ELF-1 (cell line): ENCODE results near the gene GPC6.

ENCODE experiments used
- DNase-seq: peaks from one replicate; pipeline ENCODE4 v3.0.0-alpha.2; 2016; ENCODE audit warnings: low read depth, low spot score

The GPC6 gene

GRCh38 chr13:93771782-93772181, 545.2 kb downstream of the GPC6 start:
- DNase-seq, result no peak

DNA sequence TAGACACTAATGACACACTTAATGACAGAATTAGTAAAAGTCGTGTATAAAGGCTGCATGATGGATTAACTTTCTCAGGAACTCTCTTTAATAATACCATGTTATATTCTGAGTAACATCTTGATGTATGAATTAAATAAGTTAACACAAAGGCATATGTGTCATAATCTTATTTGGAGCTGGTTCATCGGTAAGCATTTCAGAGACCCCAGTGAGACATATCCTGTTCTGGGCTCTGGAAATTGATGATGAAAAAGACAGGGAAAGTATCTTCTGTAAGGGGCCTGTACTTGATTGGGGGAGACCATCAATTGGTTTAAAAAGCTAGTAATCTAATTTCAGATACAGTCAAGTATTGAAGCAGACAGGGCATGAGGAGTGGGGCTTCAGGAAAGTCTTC, 547.9 kb downstream of the GPC6 start:
- no peak for DNase-seq

DNA sequence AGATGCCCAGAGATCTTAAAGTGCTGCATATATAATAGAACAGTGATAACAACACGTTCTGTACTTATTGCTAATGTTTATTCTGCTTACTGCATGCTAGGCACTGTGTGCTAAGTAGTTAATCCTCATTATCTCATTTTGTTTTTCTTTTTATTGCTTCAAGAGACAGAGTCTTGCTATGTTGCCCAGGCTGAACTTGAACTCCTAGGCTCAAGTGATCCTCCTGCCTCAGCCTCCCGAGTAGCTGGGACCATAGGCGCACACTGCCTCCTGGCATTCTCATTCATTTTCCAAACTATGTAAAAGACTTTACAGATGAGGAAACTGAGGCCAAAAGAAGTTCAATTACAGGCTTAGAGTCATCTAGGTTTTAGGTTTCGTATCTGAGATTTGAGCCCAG, 548.4 kb downstream of the GPC6 start:
- DNase-seq, result no peak

DNA sequence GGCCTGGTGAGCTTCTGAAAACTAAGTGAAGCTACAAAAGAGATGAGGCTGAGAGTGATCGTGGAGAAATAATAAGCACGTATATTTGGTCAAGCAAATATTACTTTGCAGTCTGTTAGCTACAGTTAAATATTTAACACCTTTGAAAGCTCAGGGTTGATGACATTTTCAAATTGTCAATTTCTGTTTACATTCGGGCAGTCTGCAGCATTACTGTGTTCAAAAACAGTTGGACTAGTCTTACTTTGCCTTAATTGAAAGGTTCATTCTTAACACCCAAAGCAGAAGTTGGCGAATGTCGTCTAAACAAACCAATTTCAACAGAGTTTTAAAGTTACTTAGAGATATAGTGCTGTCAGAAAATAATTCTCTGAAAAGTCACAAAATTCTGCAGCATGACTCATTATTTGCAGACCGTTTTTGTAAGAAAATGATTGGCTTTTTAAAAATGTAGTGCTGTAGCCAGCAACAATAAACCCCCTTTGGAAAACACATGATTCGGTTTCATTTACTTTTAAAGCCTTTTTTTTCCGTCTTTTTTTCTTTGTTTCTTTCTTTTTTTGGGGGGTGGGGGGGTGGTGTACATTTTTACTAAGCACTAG, 549.0 kb downstream of the GPC6 start:
- no peak for DNase-seq

DNA sequence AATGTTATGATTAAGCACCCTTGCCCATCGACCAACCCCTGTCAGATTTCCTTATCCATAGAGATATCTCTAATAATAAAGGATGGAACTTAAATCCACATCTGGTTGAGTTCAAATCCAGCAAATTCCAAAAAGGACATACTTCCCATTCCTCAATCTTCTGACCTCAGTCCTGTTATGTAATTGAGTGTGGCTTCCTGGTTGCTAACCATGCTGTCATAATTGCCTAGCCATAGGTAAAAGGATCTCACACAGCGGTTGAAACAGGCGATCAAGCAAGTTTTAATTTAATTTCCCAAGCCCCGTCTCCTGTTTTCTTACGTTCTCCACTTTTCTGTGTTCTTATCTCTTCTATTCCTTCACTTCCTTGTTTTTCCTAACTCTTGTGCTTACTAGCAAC, 550.3 kb downstream of the GPC6 start:
- no peak for DNase-seq

DNA sequence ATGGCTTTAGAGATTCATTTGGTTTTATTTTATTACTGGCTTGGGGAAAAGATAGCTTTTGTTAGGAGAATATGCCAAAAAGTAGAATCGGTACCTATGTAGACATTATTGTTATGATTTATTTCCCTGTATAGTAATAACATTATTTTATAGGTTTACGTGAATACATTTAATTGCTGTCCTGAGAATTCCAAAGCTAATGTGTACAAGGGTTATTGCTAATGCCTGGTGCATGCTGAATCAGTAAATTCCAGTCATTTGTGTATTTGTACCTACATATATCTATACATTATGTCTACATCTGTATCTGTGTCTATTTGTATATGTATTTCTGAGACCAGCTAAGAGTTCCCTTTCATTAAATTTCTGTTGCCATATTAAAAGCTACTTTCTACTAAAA, 550.9 kb downstream of the GPC6 start:
- no peak for DNase-seq

GRCh38 chr13:93778548-93778947, 551.9 kb downstream of the GPC6 start:
- no peak for DNase-seq

DNA sequence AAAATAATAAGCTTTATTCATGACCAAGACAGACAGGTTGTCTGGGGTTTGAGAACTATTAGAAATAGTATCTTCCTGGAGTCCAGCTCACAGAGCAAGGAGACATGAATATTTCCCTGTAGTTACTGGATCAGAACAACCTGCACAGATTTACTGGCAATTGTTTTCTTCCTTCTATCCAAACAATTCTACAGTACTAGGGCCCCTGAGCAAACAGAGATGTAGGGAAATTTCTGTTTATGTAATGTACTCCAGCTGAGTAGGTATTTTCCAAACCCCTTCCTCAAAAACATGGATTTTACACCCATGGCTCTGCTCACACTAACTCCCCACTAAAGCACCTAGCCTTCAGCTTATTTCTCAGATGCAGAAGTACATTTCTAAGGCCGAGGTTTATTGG, 557.6 kb downstream of the GPC6 start:
- no peak for DNase-seq

DNA sequence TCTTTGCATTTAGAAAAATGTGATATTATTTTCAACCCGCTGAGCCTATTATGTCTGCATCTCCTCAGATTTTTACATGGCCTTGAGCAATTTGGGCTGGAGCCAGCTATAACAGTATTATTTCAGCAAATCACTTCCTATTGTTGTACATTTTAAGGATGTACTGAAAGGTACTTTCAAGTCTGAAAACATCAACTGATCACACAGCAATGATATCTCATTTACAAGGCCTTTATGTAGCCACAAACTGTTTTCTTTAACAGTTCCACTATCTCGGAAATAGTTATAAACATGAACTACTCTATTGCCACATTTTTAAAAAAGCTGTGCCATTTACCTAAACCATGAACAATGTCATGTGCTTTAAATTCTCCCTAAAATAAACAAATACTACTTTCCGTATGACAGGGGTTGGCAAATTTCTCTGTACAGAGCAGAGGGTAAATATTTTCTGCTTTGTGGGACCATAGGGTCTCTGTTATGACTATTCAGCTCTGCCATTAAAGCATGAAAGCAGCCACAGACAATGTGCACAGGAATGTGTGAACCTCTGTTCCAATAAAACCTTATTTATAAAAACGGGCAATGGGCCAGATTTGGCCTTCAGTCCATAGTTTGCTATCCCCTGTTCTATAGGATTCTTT, 560.4 kb downstream of the GPC6 start:
- DNase-seq, result no peak

DNA sequence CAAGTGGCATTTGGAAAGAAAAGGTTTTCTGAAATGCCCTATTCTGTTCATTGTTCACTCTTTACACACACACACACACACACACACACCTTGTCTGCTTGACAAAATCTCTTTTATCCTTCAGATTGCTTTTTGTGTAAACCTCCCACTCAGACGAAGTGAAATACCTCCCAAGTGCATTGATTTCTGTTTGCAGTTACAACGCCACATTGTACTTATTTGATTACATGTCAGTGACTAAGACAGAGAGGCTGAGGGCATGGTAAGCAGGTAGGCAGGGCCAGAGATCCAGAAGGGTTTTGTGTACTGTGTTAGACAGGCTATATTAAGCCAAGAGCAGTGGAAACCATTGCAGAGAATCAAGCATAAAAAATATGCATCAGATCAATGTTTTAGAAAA, 561.8 kb downstream of the GPC6 start:
- DNase-seq, result no peak

GRCh38 chr13:93789058-93789457, 562.5 kb downstream of the GPC6 start:
- DNase-seq, result no peak

GRCh38 chr13:93794197-93794885, 567.7 kb downstream of the GPC6 start:
- DNase-seq, result no peak

- DNase-seq, result no peak
These were observed 570.9 kb downstream of the GPC6 start for GRCh38 chr13:93797463-93797862.

DNA sequence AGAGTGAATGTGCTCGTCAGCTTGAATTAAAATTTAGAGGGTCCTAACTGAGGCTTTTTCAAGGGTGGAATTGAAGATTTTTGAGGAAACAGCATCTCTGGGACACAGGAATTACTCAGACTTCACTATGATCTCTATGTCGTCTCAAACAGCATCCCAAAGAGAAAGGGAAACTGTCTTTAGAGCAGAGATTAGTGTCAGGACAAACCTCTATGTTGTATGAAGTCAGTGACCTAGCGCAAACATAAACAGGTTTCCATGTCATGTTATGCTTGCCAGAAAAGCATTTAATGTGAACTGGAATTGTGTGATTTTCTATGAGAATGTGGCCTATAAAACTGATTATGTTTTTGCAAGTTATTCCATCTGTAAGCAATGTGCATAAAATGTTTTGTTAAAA, 573.7 kb downstream of the GPC6 start:
- no peak for DNase-seq

- no peak for DNase-seq
These were observed 579.1 kb downstream of the GPC6 start for GRCh38 chr13:93805736-93806135.

- DNase-seq, result no peak
These were observed 580.3 kb downstream of the GPC6 start for GRCh38 chr13:93806861-93807260.

- no peak for DNase-seq
These were observed 583.7 kb downstream of the GPC6 start for GRCh38 chr13:93810264-93810663.

DNA sequence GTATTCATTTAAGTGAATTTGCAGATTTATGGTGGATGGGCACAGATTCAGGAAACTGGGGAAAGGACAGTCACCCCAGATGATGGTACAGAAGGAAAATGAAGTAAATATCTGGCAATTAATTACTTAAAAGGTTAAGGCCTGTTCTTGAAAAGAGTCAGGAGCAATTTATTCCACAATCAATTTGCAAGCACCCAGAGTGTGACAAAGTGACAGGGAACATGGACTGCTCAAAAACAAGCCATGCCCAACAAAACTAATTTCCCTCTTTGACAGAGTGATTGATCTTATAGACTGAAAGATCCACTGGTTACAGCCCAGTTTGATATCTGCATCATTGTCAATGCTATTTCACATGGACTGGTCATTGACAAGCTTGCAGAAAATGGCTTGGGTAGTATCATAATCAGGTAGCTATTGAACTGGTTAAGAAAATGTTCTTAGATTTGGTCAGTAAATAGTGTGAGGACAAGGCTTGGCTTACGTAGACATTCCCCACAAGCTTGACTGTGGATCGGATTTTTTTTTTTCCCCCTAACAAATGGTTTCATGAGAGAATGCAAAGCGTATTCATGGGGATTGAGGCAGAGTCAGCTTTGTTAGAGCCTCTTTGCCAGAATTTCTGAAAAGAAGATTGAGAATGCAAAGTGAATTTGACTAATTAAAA, 584.6 kb downstream of the GPC6 start:
- no peak for DNase-seq

DNA sequence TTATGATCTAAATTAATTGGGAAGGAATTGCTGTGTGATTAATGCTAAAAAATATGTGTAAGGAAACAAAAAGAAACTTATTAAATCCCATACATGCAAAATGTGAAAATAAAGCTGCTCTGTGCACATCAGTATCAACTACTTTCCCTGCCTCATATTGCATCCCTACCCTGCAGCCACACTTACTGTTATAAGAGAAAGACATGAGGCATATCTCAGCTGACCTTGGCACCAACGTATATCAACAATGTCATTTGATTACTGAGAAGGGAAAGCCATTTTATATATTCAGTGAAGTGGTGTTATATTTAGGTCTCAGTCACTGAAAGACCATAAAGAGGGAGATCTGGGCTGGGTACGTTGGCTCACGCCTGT, 585.1 kb downstream of the GPC6 start:
- no peak for DNase-seq

GRCh38 chr13:93814658-93815057, 588.1 kb downstream of the GPC6 start:
- DNase-seq, result no peak

GRCh38 chr13:93818345-93818744, 591.7 kb downstream of the GPC6 start:
- no peak for DNase-seq

- DNase-seq, result no peak
These were observed 592.8 kb downstream of the GPC6 start for GRCh38 chr13:93819331-93819890.
